ENCODE measurements around the gene KCTD17. TPM values are rescaled to one million over a fixed set of nuclear protein-coding genes. Genes with fewer than 3 reads are reported as not detected.

Gene KCTD17
- total RNA-seq, 1 donor from 2014 or later: 36.4 TPM

- intact Hi-C loops (cut with micrococcal nuclease): loop anchor here (10.0 kb wide), 1 partner anchor 151 kb away; no protein-coding TSS in a partner anchor
These were observed 8.2 kb upstream of the KCTD17 start for GRCh38 chr22:37043209-37043827.

- intact Hi-C loops (cut with micrococcal nuclease): loop anchor here (10.0 kb wide), 1 partner anchor 151 kb away; no protein-coding TSS in a partner anchor
These were observed 7.6 kb upstream of the KCTD17 start for GRCh38 chr22:37043828-37044538.

- intact Hi-C loops (cut with micrococcal nuclease): loop anchor here (10.0 kb wide), 1 partner anchor 150 kb away; no protein-coding TSS in a partner anchor
These were observed 6.6 kb upstream of the KCTD17 start for GRCh38 chr22:37044634-37045625.

- intact Hi-C loops (cut with micrococcal nuclease): loop anchor here (10.0 kb wide), 1 partner anchor 149 kb away; no protein-coding TSS in a partner anchor
These were observed 5.6 kb upstream of the KCTD17 start for GRCh38 chr22:37045958-37046357.

- intact Hi-C loops (cut with micrococcal nuclease): loop anchor here (10.0 kb wide), 1 partner anchor 148 kb away; no protein-coding TSS in a partner anchor
These were observed 5.0 kb upstream of the KCTD17 start for GRCh38 chr22:37046589-37046988.

GRCh38 chr22:37047006-37047405 lies 4.5 kb upstream of the KCTD17 start:
- intact Hi-C loops (cut with micrococcal nuclease): loop anchor here (10.0 kb wide), 1 partner anchor 148 kb away; no protein-coding TSS in a partner anchor

- intact Hi-C loops (cut with micrococcal nuclease): loop anchor here (10.0 kb wide), 1 partner anchor 147 kb away; no protein-coding TSS in a partner anchor
These were observed 3.4 kb upstream of the KCTD17 start for GRCh38 chr22:37048133-37048532.

GRCh38 chr22:37049224-37049623 lies 2.3 kb upstream of the KCTD17 start:
- intact Hi-C loops (cut with micrococcal nuclease): loop anchor here (10.0 kb wide), 1 partner anchor 146 kb away; no protein-coding TSS in a partner anchor

GRCh38 chr22:37050913-37051312 lies 629 bp upstream of the KCTD17 start:
- intact Hi-C loops (cut with micrococcal nuclease): no loop called here

GRCh38 chr22:37052386-37053309 lies 1.1 kb downstream of the KCTD17 start:
- intact Hi-C loops (cut with micrococcal nuclease): no loop called here

- intact Hi-C loops (cut with micrococcal nuclease): no loop called here
These were observed 1.9 kb downstream of the KCTD17 start for GRCh38 chr22:37053310-37054055.

GRCh38 chr22:37054056-37054395 lies 2.5 kb downstream of the KCTD17 start:
- intact Hi-C loops (cut with micrococcal nuclease): no loop called here

- intact Hi-C loops (cut with micrococcal nuclease): no loop called here
These were observed 3.2 kb downstream of the KCTD17 start for GRCh38 chr22:37054600-37055365.

GRCh38 chr22:37056246-37056645 lies 4.7 kb downstream of the KCTD17 start:
- intact Hi-C loops (cut with micrococcal nuclease): no loop called here

- intact Hi-C loops (cut with micrococcal nuclease): no loop called here
These were observed 5.7 kb downstream of the KCTD17 start for GRCh38 chr22:37057226-37057625.

GRCh38 chr22:37057796-37058510 lies 6.4 kb downstream of the KCTD17 start:
- intact Hi-C loops (cut with micrococcal nuclease): no loop called here

- intact Hi-C loops (cut with micrococcal nuclease): no loop called here
These were observed 7.6 kb downstream of the KCTD17 start for GRCh38 chr22:37058917-37059701.
